Gastroesophageal sphincter (tissue), 3 donors: ENCODE results near the gene COL4A2.
"Not testable (repeated sequence)": the region's sequence is repeated elsewhere in the genome, so short reads cannot be mapped to it uniquely, and the experiment has no call there.

Experiments used
- CTCF ChIP-seq, 4 experiments: fragments of 200-600 bp in 2 of 4; fragments of 450-650 bp in 2 of 4; sonication (generic) in 1 of 4; IDR thresholded peaks; one replicate each; pipeline ENCODE4 v1.5.1; 2017 to 2019; ENCODE audit warnings: antibody characterized with exemption in 4 of 4, mild to moderate bottlenecking in 2 of 4, moderate library complexity in 2 of 4
- EP300 ChIP-seq: sonication (generic); formaldehyde crosslinking; IDR thresholded peaks from one replicate; pipeline ENCODE4 v1.6.1; 2017; ENCODE audit warnings: antibody characterized with exemption, mild to moderate bottlenecking
- POLR2A ChIP-seq, 2 donors: fragments of 450-650 bp; IDR thresholded peaks; one replicate each; pipeline ENCODE4 v1.6.1; 2017; ENCODE audit warnings: antibody characterized with exemption in 2 of 2, mild to moderate bottlenecking in 2 of 2, moderate library complexity in 1 of 2
- POLR2AphosphoS5 ChIP-seq: sonication (generic); formaldehyde crosslinking; IDR thresholded peaks from one replicate; pipeline ENCODE4 v1.6.1; 2017; ENCODE audit warnings: antibody characterized with exemption

GRCh38 chr13:110453091-110453490 is 146.0 kb downstream of the COL4A2 start:
- not testable (repeated sequence) for TF ChIP-seq CTCF (IDR thresholded peaks at IDR 0.05); POLR2A (IDR thresholded peaks at IDR 0.05); POLR2AphosphoS5; EP300
